ENCODE data around the gene IL18. TPM values are rescaled to one million over a fixed set of nuclear protein-coding genes. Genes with fewer than 3 reads are reported as not detected.
A peak's percentile ranks its signal among the peaks of the same experiment; 100 is the strongest.
"Not testable (repeated sequence)": the region's sequence is repeated elsewhere in the genome, so short reads cannot be mapped to it uniquely, and the experiment has no call there.

The IL18 gene
- total RNA-seq, 6 experiments from 2014 or later, result 0.83 to 1.5 (median 1.2) TPM

- Mint-ChIP-seq H3K27ac (peak overlapping the region; percentile 79), H3K4me3 (peak overlapping the region; percentile 83), H3K36me3 (ENCODE audit: low read depth) (peaks cover 12% of the 10 kb centered on the region)
Observed at GRCh38 chr11:112162761-112163546, 940 bp downstream of the IL18 start.

GRCh38 chr11:112162200-112162599, 1.7 kb downstream of the IL18 start:
- H3K27ac Mint-ChIP-seq, result peak overlapping the region; percentile 79; the same call in 1 of the 2 replicates
- not testable (repeated sequence) for H3K9me3 Mint-ChIP-seq; H3K36me3 Mint-ChIP-seq (ENCODE audit: low read depth); DNase-seq; H3K27me3 Mint-ChIP-seq (ENCODE audit: insufficient read depth)
- peak overlapping the region; percentile 83; the same call in 1 of the 2 replicates for H3K4me3 Mint-ChIP-seq
- peaks cover 83% of the 10 kb centered on the region for H3K4me1 Mint-ChIP-seq (ENCODE audit: low read depth)

More at GRCh38 chr11:112162761-112163546, 940 bp downstream of the IL18 start:
- DNase-seq, result peak; percentile 53
- no peaks in the 10 kb centered on the region for H3K9me3 Mint-ChIP-seq
- H3K27me3 Mint-ChIP-seq (ENCODE audit: insufficient read depth), result peaks cover 4% of the 10 kb centered on the region; the same call in 1 of the 2 replicates
- H3K4me1 Mint-ChIP-seq (ENCODE audit: low read depth), result peaks cover 75% of the 10 kb centered on the region
- TF ChIP-seq CTCF (IDR thresholded peaks at IDR 0.05), result no peak

GRCh38 chr11:112161012-112161411, 2.9 kb downstream of the IL18 start:
- no peak for DNase-seq
- no peak overlapping the region for H3K27ac Mint-ChIP-seq
- no peak for TF ChIP-seq CTCF (IDR thresholded peaks at IDR 0.05)
- H3K4me3 Mint-ChIP-seq, result no peak overlapping the region
- peaks cover 82% of the 10 kb centered on the region for H3K4me1 Mint-ChIP-seq (ENCODE audit: low read depth)
- no peaks in the 10 kb centered on the region for H3K27me3 Mint-ChIP-seq (ENCODE audit: insufficient read depth)
- no peaks in the 10 kb centered on the region for H3K36me3 Mint-ChIP-seq (ENCODE audit: low read depth)
- no peaks in the 10 kb centered on the region for H3K9me3 Mint-ChIP-seq

GRCh38 chr11:112160091-112160848, 3.6 kb downstream of the IL18 start:
- Mint-ChIP-seq H3K27ac (peak overlapping the region; percentile 8; the same call in 1 of the 2 replicates), H3K4me1 (ENCODE audit: low read depth) (peaks cover 89% of the 10 kb centered on the region), H3K27me3 (ENCODE audit: insufficient read depth) (no peaks in the 10 kb centered on the region), H3K4me3 (no peak overlapping the region), H3K36me3 (ENCODE audit: low read depth) (no peaks in the 10 kb centered on the region), H3K9me3 (no peaks in the 10 kb centered on the region)
- TF ChIP-seq CTCF (IDR thresholded peaks at IDR 0.05), result no peak
- DNase-seq, result no peak

- Mint-ChIP-seq H3K27me3 (ENCODE audit: insufficient read depth) (no peaks in the 10 kb centered on the region), H3K36me3 (ENCODE audit: low read depth) (no peaks in the 10 kb centered on the region), H3K27ac (no peak overlapping the region; the same call in 1 of the 2 replicates), H3K9me3 (no peaks in the 10 kb centered on the region), H3K4me1 (ENCODE audit: low read depth) (peaks cover 82% of the 10 kb centered on the region), H3K4me3 (no peak overlapping the region)
- TF ChIP-seq CTCF (IDR thresholded peaks at IDR 0.05), result no peak
- no peak for DNase-seq
Observed at GRCh38 chr11:112159098-112160065, 4.5 kb downstream of the IL18 start.

All from HFFc6 (cell line).